Measurements from ENCODE around the gene PRR5. TPM values are rescaled to one million over a fixed set of nuclear protein-coding genes. Genes with fewer than 3 reads are reported as not detected.
A peak's percentile ranks its signal among the peaks of the same experiment; 100 is the strongest.

Gene PRR5
- total and polyA plus RNA-seq, 2 donors (not counting 1 experiment from before 2014, with no cell fraction given), result 18.4 to 36.1 TPM

GRCh38 chr22:44702479-44703198 is 635 bp downstream of the PRR5 start:
- TF ChIP-seq EZH2 (IDR thresholded peaks at IDR 0.05; ENCODE audit: borderline replicate concordance, insufficient read depth, low read depth, low read length, poor library complexity, severe bottlenecking) (no peak), CTCF (IDR thresholded peaks at IDR 0.05) (no peak)

More at GRCh38 chr22:44702479-44703198, 635 bp downstream of the PRR5 start:
- Histone ChIP-seq H4K20me1 (ENCODE audit: control insufficient read depth, insufficient read depth, low read length, poor library complexity, severe bottlenecking) (peaks cover 13% of the 10 kb centered on the region), H2AFZ (ENCODE audit: insufficient read depth, low read depth, low read length, poor library complexity, severe bottlenecking) (peak overlapping the region; percentile 81), H3K4me1 (ENCODE audit: control insufficient read depth in 2 of 2, insufficient read depth in 2 of 2, low read length in 2 of 2) (peaks cover 17 to 20% of the 10 kb centered on the region in 2 donors), H3K9ac (ENCODE audit: low read length) (peak overlapping the region; percentile 73), H3K79me2 (ENCODE audit: control insufficient read depth, insufficient read depth, low read length) (peaks cover 35% of the 10 kb centered on the region), H3K9me3 (ENCODE audit: control extremely low read depth in 1 of 3, control insufficient read depth in 2 of 3, insufficient read depth in 1 of 3, low read length in 2 of 3) (peaks cover 0 to 5% (median 0%) of the 10 kb centered on the region in 3 donors), H3K4me2 (replicated peaks; ENCODE audit: low read depth, low read length, poor library complexity, severe bottlenecking) (peak overlapping the region; percentile 96), H3K36me3 (replicated peaks in 1 of 2; ENCODE audit: control extremely low read depth in 1 of 2, control insufficient read depth in 1 of 2, extremely low read depth in 1 of 2, insufficient read depth in 2 of 2, low read length in 1 of 2) (no peaks in the 10 kb centered on the region), H3K4me3 (ENCODE audit: control extremely low read depth in 1 of 5, extremely low read depth in 1 of 5, insufficient read depth in 1 of 5, low read depth in 2 of 5, low read length in 4 of 5) (peak overlapping the region in 4 of 5 experiments; percentile 25 to 82 (median 60)), H3K27ac (ENCODE audit: low read length in 2 of 2) (no peak overlapping the region), H3K27me3 (replicated peaks in 1 of 4; ENCODE audit: control extremely low read depth in 1 of 4, control insufficient read depth in 3 of 4, insufficient read depth in 4 of 4, low read length in 3 of 4) (peaks cover 0 to 4% (median 0%) of the 10 kb centered on the region in 4 experiments)
- Mint-ChIP-seq H3K4me1 (peaks cover 14% of the 10 kb centered on the region), H3K9me3 (ENCODE audit: insufficient read depth) (no peaks in the 10 kb centered on the region), H3K27ac (peak overlapping the region; percentile 32), H3K27me3 (no peaks in the 10 kb centered on the region), H3K4me3 (peak overlapping the region; percentile 79)
- DNase-seq, result peak; percentile 36
- CTCF ChIA-PET, result interaction anchor here (0.5 kb wide), 1 partner anchor 22 kb away, joined by 5 read pairs; no protein-coding TSS in a partner anchor
- under 1% methylated on average over 60 of the region's 60 CpGs for WGBS (ENCODE audit: insufficient coverage)
- no peak for ATAC-seq (ENCODE audit: low read depth)
- POLR2A ChIA-PET, result no interaction called here
- intact Hi-C loops (cut with micrococcal nuclease), result loop anchor here (1.0 to 5.0 kb wide), 2 partner anchors 17 to 35 kb away; no protein-coding TSS in a partner anchor

Data from B cell (primary cell).